ENCODE measurements around the gene UNC79. TPM values are rescaled to one million over a fixed set of nuclear protein-coding genes. Genes with fewer than 3 reads are reported as not detected.

UNC79 gene
- polyA plus RNA-seq, 3 donors, result 0.01 to 0.02 TPM; not detected in 1

GRCh38 chr14:93712079-93712837, 281.5 kb downstream of the UNC79 start:
- Histone ChIP-seq H3K27me3 (ENCODE audit: control insufficient read depth in 2 of 2, insufficient read depth in 2 of 2, low read length in 2 of 2) (no peaks in the 10 kb centered on the region), H4K20me1 (ENCODE audit: insufficient read depth, low read length) (no peaks in the 10 kb centered on the region), H3K4me2 (replicated peaks; ENCODE audit: extremely low read depth, low read length, poor library complexity, severe bottlenecking) (no peak overlapping the region), H3K4me3 (replicated peaks in 1 of 3; ENCODE audit: low read depth in 2 of 3, low read length in 3 of 3) (no peak overlapping the region), H3K9me3 (replicated peaks in 1 of 2; ENCODE audit: control insufficient read depth in 1 of 2, insufficient read depth in 1 of 2, low read length in 2 of 2) (no peaks in the 10 kb centered on the region), H3K4me1 (ENCODE audit: control insufficient read depth in 1 of 2, insufficient read depth in 2 of 2, low read length in 2 of 2) (no peaks in the 10 kb centered on the region), H2AFZ (ENCODE audit: insufficient read depth, low read depth, low read length, poor library complexity, severe bottlenecking) (no peak overlapping the region), H3K9ac (ENCODE audit: insufficient read depth, low read length, poor library complexity, severe bottlenecking) (no peak overlapping the region), H3K27ac (ENCODE audit: low read depth in 1 of 2, low read length in 2 of 2) (no peak overlapping the region), H3K79me2 (ENCODE audit: insufficient read depth, low read length) (no peaks in the 10 kb centered on the region), H3K36me3 (replicated peaks in 1 of 2; ENCODE audit: control insufficient read depth in 1 of 2, insufficient read depth in 2 of 2, low read length in 2 of 2) (no peaks in the 10 kb centered on the region)
- H3K4me3 Mint-ChIP-seq, result no peak overlapping the region
- no peaks in the 10 kb centered on the region for H3K4me1 Mint-ChIP-seq
- H3K27me3 Mint-ChIP-seq (ENCODE audit: low read depth in 3 of 3), result peaks cover 2 to 7% (median 7%) of the 10 kb centered on the region in 3 donors
- DNase-seq, result no peak
- no peaks in the 10 kb centered on the region for H3K9me3 Mint-ChIP-seq
- no peaks in the 10 kb centered on the region for H3K36me3 Mint-ChIP-seq
- intact Hi-C loops (cut with micrococcal nuclease), result no loop called here
- WGBS (ENCODE audit: insufficient coverage), result 76% methylated on average over 9 of the region's 9 CpGs
- TF ChIP-seq CTCF (IDR thresholded peaks at IDR 0.05), result no peak
- no peak overlapping the region for H3K27ac Mint-ChIP-seq

- no peaks in the 10 kb centered on the region for H3K79me2 ChIP-seq (ENCODE audit: insufficient read depth, low read length)
- no peak for DNase-seq
- Mint-ChIP-seq H3K9me3 (no peaks in the 10 kb centered on the region), H3K27me3 (ENCODE audit: low read depth in 3 of 3) (peaks cover 5 to 7% (median 7%) of the 10 kb centered on the region in 3 donors), H3K36me3 (no peaks in the 10 kb centered on the region), H3K27ac (no peak overlapping the region), H3K4me3 (no peak overlapping the region), H3K4me1 (no peaks in the 10 kb centered on the region)
- no peak overlapping the region for H2AFZ ChIP-seq (ENCODE audit: insufficient read depth, low read depth, low read length, poor library complexity, severe bottlenecking)
- no peaks in the 10 kb centered on the region for H3K4me1 ChIP-seq (ENCODE audit: control insufficient read depth in 1 of 2, insufficient read depth in 2 of 2, low read length in 2 of 2)
- no peak overlapping the region for H3K4me3 ChIP-seq (replicated peaks in 1 of 3; ENCODE audit: low read depth in 2 of 3, low read length in 3 of 3)
- WGBS (ENCODE audit: insufficient coverage), result 85% methylated on average over 8 of the region's 18 CpGs
- H3K9me3 ChIP-seq (replicated peaks in 1 of 2; ENCODE audit: control insufficient read depth in 1 of 2, insufficient read depth in 1 of 2, low read length in 2 of 2), result no peaks in the 10 kb centered on the region
- H4K20me1 ChIP-seq (ENCODE audit: insufficient read depth, low read length), result no peaks in the 10 kb centered on the region
- TF ChIP-seq CTCF (IDR thresholded peaks at IDR 0.05), result no peak
- intact Hi-C loops (cut with micrococcal nuclease), result no loop called here
- H3K27me3 ChIP-seq (ENCODE audit: control insufficient read depth in 2 of 2, insufficient read depth in 2 of 2, low read length in 2 of 2), result no peaks in the 10 kb centered on the region
- H3K9ac ChIP-seq (ENCODE audit: insufficient read depth, low read length, poor library complexity, severe bottlenecking), result no peak overlapping the region
- H3K27ac ChIP-seq (ENCODE audit: low read depth in 1 of 2, low read length in 2 of 2), result no peak overlapping the region
- no peaks in the 10 kb centered on the region for H3K36me3 ChIP-seq (replicated peaks in 1 of 2; ENCODE audit: control insufficient read depth in 1 of 2, insufficient read depth in 2 of 2, low read length in 2 of 2)
- H3K4me2 ChIP-seq (replicated peaks; ENCODE audit: extremely low read depth, low read length, poor library complexity, severe bottlenecking), result no peak overlapping the region
Measured at GRCh38 chr14:93712838-93713724, 282.3 kb downstream of the UNC79 start.

All from CD14-positive monocyte (primary cell).